ENCODE data around the gene PLEKHA7. TPM values are rescaled to one million over a fixed set of nuclear protein-coding genes. Genes with fewer than 3 reads are reported as not detected.
A peak's percentile ranks its signal among the peaks of the same experiment; 100 is the strongest.

Gene PLEKHA7
- total RNA-seq, 1 donor from 2014 or later: 77.1 TPM

DNA sequence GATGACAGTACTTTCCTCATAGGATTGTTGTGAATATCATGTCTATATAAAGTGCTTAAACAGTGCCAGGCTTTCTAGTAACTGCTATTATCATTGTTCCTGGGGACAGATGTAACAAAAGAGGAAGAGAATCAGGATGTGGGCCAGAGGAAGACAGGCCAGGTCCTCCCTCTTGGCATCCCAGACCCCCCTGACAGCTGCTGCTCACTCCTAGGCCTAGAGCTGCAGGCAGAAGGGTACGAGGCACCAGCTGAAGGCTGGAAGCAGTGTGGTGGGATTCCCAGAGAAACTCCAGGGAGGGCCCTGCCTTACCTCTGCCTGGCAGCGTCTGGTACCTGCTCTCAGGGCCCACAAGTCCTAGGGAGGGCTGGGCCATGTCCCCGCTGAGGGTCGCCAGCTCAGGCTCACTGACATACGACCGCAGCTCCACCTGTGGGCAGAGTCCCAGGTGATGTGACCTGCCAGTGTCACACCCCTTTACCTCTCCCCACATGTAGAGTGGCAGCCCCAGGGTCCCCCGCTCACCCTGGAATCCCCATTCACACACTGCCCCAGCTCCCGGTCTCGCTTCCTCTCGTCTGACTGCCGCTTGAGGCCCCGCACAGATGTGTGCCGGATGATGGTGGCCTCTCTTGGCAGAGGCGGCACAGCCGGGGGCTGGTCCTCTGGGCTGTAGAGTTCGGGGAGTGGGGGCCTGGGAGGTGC lies 223.6 kb downstream of the PLEKHA7 start:
- Mint-ChIP-seq H3K4me3 (ENCODE audit: low read depth) (no peak overlapping the region), H3K27ac (no peak overlapping the region), H3K36me3 (ENCODE audit: insufficient read depth) (peaks cover 19% of the 10 kb centered on the region), H3K9me3 (ENCODE audit: low read depth) (no peaks in the 10 kb centered on the region), H3K4me1 (ENCODE audit: low read depth) (peaks cover 17% of the 10 kb centered on the region), H3K27me3 (no peaks in the 10 kb centered on the region)
- no peak for DNase-seq (ENCODE audit: low spot score, unreplicated experiment)
- TF ChIP-seq, protein P1, sequence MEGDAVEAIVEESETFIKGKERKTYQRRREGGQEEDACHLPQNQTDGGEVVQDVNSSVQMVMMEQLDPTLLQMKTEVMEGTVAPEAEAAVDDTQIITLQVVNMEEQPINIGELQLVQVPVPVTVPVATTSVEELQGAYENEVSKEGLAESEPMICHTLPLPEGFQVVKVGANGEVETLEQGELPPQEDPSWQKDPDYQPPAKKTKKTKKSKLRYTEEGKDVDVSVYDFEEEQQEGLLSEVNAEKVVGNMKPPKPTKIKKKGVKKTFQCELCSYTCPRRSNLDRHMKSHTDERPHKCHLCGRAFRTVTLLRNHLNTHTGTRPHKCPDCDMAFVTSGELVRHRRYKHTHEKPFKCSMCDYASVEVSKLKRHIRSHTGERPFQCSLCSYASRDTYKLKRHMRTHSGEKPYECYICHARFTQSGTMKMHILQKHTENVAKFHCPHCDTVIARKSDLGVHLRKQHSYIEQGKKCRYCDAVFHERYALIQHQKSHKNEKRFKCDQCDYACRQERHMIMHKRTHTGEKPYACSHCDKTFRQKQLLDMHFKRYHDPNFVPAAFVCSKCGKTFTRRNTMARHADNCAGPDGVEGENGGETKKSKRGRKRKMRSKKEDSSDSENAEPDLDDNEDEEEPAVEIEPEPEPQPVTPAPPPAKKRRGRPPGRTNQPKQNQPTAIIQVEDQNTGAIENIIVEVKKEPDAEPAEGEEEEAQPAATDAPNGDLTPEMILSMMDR (IDR thresholded peaks at IDR 0.05; ENCODE audit: unreplicated experiment): no peak

DNA sequence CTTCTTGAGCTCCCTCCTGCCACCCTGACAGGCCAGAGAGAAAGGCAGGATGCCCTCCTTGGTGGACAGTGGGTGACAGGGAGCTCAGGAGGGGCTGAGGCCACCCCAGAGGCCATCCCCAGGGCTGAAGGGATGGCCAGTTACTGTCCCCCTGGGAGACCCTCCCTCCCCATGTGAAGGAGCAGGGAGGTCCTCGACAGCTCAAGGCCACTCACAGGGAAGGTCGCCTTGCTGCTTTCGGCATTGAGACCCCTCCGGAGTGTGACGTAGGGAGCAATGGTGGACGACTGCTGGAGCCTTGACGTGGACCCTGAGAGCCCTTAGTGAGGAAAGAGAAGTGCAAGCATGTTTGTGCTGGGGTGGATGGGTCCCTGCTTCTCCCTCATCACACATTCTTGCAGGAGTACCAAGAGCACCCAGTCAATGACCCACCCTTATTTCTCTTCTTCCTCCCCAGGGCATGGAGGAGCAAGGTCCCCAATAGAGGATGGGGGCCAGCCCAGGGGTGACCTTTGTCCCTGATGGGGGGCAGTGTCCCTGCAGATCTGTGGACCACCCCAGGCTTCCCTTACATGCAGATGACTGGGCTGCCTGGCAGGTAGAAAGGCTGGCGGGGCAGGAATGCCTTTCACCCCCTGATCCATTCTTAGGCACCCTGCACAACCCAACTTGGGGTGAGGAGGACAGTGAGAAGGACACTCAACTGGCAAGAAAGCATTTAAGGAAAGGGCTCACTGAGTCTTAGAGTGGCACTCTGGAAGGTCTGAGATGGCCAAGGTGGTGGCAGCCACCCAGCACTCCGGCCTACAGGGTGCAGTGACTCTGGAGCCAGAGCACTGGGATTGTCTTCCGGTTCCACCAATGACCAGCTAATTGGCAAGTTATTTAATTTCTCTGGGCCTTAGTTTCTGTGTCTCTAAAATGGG lies 224.4 kb downstream of the PLEKHA7 start:
- Mint-ChIP-seq H3K27me3 (no peaks in the 10 kb centered on the region), H3K36me3 (ENCODE audit: insufficient read depth) (peaks cover 18% of the 10 kb centered on the region), H3K4me3 (ENCODE audit: low read depth) (no peak overlapping the region), H3K4me1 (ENCODE audit: low read depth) (peaks cover 19% of the 10 kb centered on the region), H3K9me3 (ENCODE audit: low read depth) (no peaks in the 10 kb centered on the region), H3K27ac (no peak overlapping the region)
- DNase-seq (ENCODE audit: low spot score, unreplicated experiment): no peak
- TF ChIP-seq, protein P1 (IDR thresholded peaks at IDR 0.05; ENCODE audit: unreplicated experiment): no peak

DNA sequence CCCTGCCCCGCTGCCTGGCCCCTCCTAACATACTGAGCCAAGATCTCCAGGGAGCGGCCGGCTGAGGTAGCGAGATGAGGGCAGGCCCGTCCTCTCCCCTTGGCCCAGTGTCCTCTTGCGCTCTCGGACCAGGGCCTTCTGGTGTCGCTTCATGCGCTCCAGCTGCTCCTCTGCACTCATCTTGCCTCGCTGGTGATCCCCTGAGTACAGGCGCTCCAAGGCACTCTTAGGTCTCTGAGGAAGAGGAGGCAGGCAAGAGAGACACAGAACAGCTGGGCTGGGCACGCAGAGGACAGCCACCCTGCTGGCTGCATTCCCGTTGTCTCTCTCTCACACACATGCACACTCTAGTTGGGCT lies 225.2 kb downstream of the PLEKHA7 start:
- no peak for DNase-seq (ENCODE audit: low spot score, unreplicated experiment)
- H3K36me3 Mint-ChIP-seq (ENCODE audit: insufficient read depth): peaks cover 16% of the 10 kb centered on the region
- no peak overlapping the region for H3K4me3 Mint-ChIP-seq (ENCODE audit: low read depth)
- H3K4me1 Mint-ChIP-seq (ENCODE audit: low read depth): peaks cover 20% of the 10 kb centered on the region
- TF ChIP-seq, protein P1 (IDR thresholded peaks at IDR 0.05; ENCODE audit: unreplicated experiment): no peak
- H3K9me3 Mint-ChIP-seq (ENCODE audit: low read depth): no peaks in the 10 kb centered on the region
- no peak overlapping the region for H3K27ac Mint-ChIP-seq
- no peaks in the 10 kb centered on the region for H3K27me3 Mint-ChIP-seq

DNA sequence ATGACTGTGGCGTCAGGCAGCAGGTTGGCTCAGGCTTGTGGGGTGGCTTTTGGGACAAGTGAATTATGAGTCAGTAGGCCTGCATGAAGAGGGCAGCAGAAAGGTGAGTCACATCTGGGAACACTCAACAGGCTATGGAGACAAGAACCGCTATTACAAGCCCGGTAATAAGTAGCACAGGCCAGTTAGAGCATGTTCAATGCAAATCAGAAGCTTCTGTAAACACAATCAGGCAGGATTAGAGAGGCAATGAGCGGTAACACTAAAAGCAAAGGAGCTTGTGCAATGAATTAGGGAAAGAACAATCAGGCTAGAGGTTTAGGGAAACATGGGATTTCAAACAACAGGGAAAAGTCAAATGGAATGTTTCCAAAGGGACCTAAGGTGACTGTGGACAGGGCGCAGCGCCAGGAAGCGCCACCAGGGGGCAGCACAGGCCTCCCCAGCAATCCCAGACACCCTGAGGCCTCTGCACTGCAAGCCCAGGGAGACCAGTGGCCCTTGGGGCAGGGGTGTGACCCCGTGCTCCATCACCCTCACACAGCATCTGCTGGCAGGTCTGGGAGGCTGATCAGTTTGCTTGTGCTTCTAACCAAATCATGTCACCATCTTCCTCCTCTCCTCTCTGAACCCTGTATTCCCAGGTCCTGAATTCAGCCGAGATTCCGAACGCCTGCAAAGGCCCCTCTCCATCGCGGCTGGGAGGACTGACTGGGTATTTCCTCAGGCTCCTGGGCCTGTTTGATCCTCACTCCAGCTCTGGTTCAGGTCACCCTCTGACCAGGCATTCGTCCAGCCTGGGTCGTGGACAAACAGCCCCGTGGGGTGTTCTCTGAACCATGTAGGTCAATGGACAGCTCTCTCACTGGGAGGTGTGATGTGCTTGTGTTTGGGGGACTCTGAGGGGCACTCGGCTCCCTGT lies 225.8 kb downstream of the PLEKHA7 start:
- no peaks in the 10 kb centered on the region for H3K27me3 Mint-ChIP-seq
- H3K4me3 Mint-ChIP-seq (ENCODE audit: low read depth): no peak overlapping the region
- TF ChIP-seq, protein P1 (IDR thresholded peaks at IDR 0.05; ENCODE audit: unreplicated experiment): peak; percentile 96
- peaks cover 16% of the 10 kb centered on the region for H3K36me3 Mint-ChIP-seq (ENCODE audit: insufficient read depth)
- peak overlapping the region; percentile 19 for H3K27ac Mint-ChIP-seq
- no peaks in the 10 kb centered on the region for H3K9me3 Mint-ChIP-seq (ENCODE audit: low read depth)
- peak; percentile 65 for DNase-seq (ENCODE audit: low spot score, unreplicated experiment)
- peaks cover 25% of the 10 kb centered on the region for H3K4me1 Mint-ChIP-seq (ENCODE audit: low read depth)
